H9 (cell line): ENCODE data around the gene CSTF3. TPM values are rescaled to one million over a fixed set of nuclear protein-coding genes. Genes with fewer than 3 reads are reported as not detected.

ENCODE experiments used
- DNase-seq: peaks from one replicate; pipeline ENCODE4 v3.0.0-alpha.2; 2017
- H2AFZ ChIP-seq: one replicate; pipeline ENCODE4 v1.6.1; 2013; ENCODE audit warnings: mild to moderate bottlenecking, low read length, control low read depth, moderate library complexity
- H2AK5ac ChIP-seq: 2 replicates; pipeline ENCODE4 v1.6.1; 2013; ENCODE audit warnings: low read length, control low read depth, mixed read lengths; ENCODE audit not compliant: insufficient read length
- H2BK120ac ChIP-seq: one replicate; pipeline ENCODE4 v1.6.1; 2013; ENCODE audit warnings: low read depth, mild to moderate bottlenecking, low read length, control low read depth, inconsistent platforms; ENCODE audit not compliant: poor library complexity, severe bottlenecking
- H2BK12ac ChIP-seq: 2 replicates; pipeline ENCODE4 v1.6.1; 2013; ENCODE audit warnings: low read length, control low read depth, mixed read lengths, low read depth; ENCODE audit not compliant: insufficient read length
- H2BK15ac ChIP-seq: 2 replicates; pipeline ENCODE4 v1.6.1; 2013; ENCODE audit warnings: low read depth, low read length, control low read depth
- H2BK20ac ChIP-seq: one replicate; pipeline ENCODE4 v1.6.1; 2013; ENCODE audit warnings: low read depth, mild to moderate bottlenecking, low read length, control low read depth, inconsistent platforms; ENCODE audit not compliant: poor library complexity, severe bottlenecking
- H2BK5ac ChIP-seq: 2 replicates; pipeline ENCODE4 v1.6.1; 2013; ENCODE audit warnings: low read length, control low read depth, mixed read lengths; ENCODE audit not compliant: insufficient read length
- H3K14ac ChIP-seq: 2 replicates; pipeline ENCODE4 v1.6.1; 2013; ENCODE audit warnings: low read length, control low read depth; ENCODE audit not compliant: insufficient read depth
- H3K18ac ChIP-seq: 2 replicates; pipeline ENCODE4 v1.6.1; 2013; ENCODE audit warnings: low read depth, mild to moderate bottlenecking, mixed read lengths, low read length, control low read depth; ENCODE audit not compliant: insufficient read length
- H3K23ac ChIP-seq: 2 replicates; pipeline ENCODE4 v1.6.1; 2013; ENCODE audit warnings: low read length, control low read depth, mixed read lengths, low read depth; ENCODE audit not compliant: insufficient read length
- H3K23me2 ChIP-seq: 2 replicates; pipeline ENCODE4 v1.6.1; 2013; ENCODE audit warnings: low read depth, mild to moderate bottlenecking, mixed read lengths, low read length, control low read depth; ENCODE audit not compliant: insufficient read length, poor library complexity, severe bottlenecking
- H3K27ac ChIP-seq: 2 replicates; pipeline ENCODE4 v1.5.1; 2013; ENCODE audit warnings: low read length, control low read depth, mixed read lengths, low read depth; ENCODE audit not compliant: insufficient read length
- H3K27me3 ChIP-seq: 2 replicates; pipeline ENCODE4 v1.6.1; 2013; ENCODE audit warnings: low read length, control low read depth, inconsistent platforms; ENCODE audit not compliant: insufficient read depth
- H3K4ac ChIP-seq: 2 replicates; pipeline ENCODE4 v1.6.1; 2013; ENCODE audit warnings: low read depth, mild to moderate bottlenecking, control low read depth, inconsistent platforms, low read length, moderate library complexity
- H3K4me1 ChIP-seq: 2 replicates; pipeline ENCODE4 v1.6.1; 2013; ENCODE audit warnings: low read length, control low read depth, inconsistent platforms; ENCODE audit not compliant: insufficient read depth
- H3K4me2 ChIP-seq: 2 replicates; pipeline ENCODE4 v1.6.1; 2013; ENCODE audit warnings: low read length, control low read depth, mixed read lengths; ENCODE audit not compliant: insufficient read length, insufficient read depth
- H3K56ac ChIP-seq: 2 replicates; pipeline ENCODE4 v1.6.1; 2013; ENCODE audit warnings: low read depth, mild to moderate bottlenecking, mixed read lengths, low read length, control low read depth; ENCODE audit not compliant: insufficient read length
- H3K79me1 ChIP-seq: 2 replicates; pipeline ENCODE4 v1.6.1; 2013; ENCODE audit warnings: low read depth, mild to moderate bottlenecking, moderate library complexity, low read length, control low read depth, inconsistent platforms; ENCODE audit not compliant: insufficient read depth, poor library complexity, severe bottlenecking
- H3K79me2 ChIP-seq: 2 replicates; pipeline ENCODE4 v1.6.1; 2013; ENCODE audit warnings: low read length, control low read depth, inconsistent platforms; ENCODE audit not compliant: insufficient read depth
- H3K9ac ChIP-seq: 2 replicates; pipeline ENCODE4 v1.6.1; 2013; ENCODE audit warnings: low read length, control low read depth, mixed read lengths; ENCODE audit not compliant: insufficient read length; ENCODE audit errors: extremely low read depth
- H3K9me3 ChIP-seq: one replicate; pipeline ENCODE4 v1.6.1; 2013; ENCODE audit warnings: low read depth, low read length, inconsistent platforms; ENCODE audit not compliant: control insufficient read depth
- H3T11ph ChIP-seq: one replicate; pipeline ENCODE4 v1.6.1; 2013; ENCODE audit warnings: mild to moderate bottlenecking, low read length, control low read depth, inconsistent platforms
- H4K20me1 ChIP-seq: one replicate; pipeline ENCODE4 v1.6.1; 2013; ENCODE audit not compliant: control insufficient read depth, insufficient read length, insufficient read depth
- H4K5ac ChIP-seq: 2 replicates; pipeline ENCODE4 v1.6.1; 2013; ENCODE audit warnings: low read depth, mild to moderate bottlenecking, mixed read lengths, low read length, control low read depth; ENCODE audit not compliant: insufficient read length
- H4K8ac ChIP-seq: replicated peaks from 2 replicates; pipeline ENCODE4 v1.6.1; 2013; ENCODE audit warnings: low read length, control low read depth, mixed read lengths, low read depth; ENCODE audit not compliant: insufficient read length
- H4K91ac ChIP-seq: 2 replicates; pipeline ENCODE4 v1.6.1; 2013; ENCODE audit warnings: low read depth, mild to moderate bottlenecking, moderate library complexity, mixed read lengths, low read length, control low read depth; ENCODE audit not compliant: insufficient read length
- H3K27ac Mint-ChIP-seq, 3 experiments: 2 replicates in 2 of 3; 3 replicates in 1 of 3; pipeline ENCODE4 v1.8.0; 2020 to 2021; ENCODE audit warnings: mixed read lengths in 3 of 3, mild to moderate bottlenecking in 1 of 3, moderate library complexity in 1 of 3
- H3K27me3 Mint-ChIP-seq: 2 replicates; pipeline ENCODE4 v1.8.0; 2021; ENCODE audit warnings: low read depth, mild to moderate bottlenecking, moderate library complexity, mixed read lengths
- H3K36me3 Mint-ChIP-seq, 3 experiments: 2 replicates in 2 of 3; 3 replicates in 1 of 3; pipeline ENCODE4 v1.8.0; 2020 to 2021; ENCODE audit warnings: low read depth in 3 of 3, mixed read lengths in 3 of 3; ENCODE audit not compliant: insufficient read depth in 1 of 3
- H3K4me1 Mint-ChIP-seq, 2 experiments: 2 replicates each; pipeline ENCODE4 v1.8.0; 2020; ENCODE audit warnings: mixed read lengths in 2 of 2
- H3K4me3 Mint-ChIP-seq, 2 experiments: 2 replicates in 1 of 2; 3 replicates in 1 of 2; pipeline ENCODE4 v1.8.0; 2020 to 2021; ENCODE audit warnings: mild to moderate bottlenecking in 2 of 2, mixed read lengths in 2 of 2, moderate library complexity in 1 of 2
- H3K9me3 Mint-ChIP-seq, 2 experiments: 2 replicates in 1 of 2; 3 replicates in 1 of 2; pipeline ENCODE4 v1.8.0; 2020; ENCODE audit warnings: mild to moderate bottlenecking in 2 of 2, mixed read lengths in 2 of 2, moderate library complexity in 1 of 2
- whole genome bisulfite sequencing: extraction: QIAGEN DNeasy Blood & Tissue Kit; methylation state at CpG from one replicate; pipeline ENCODE4 v1.1.7; 2013; ENCODE audit warnings: missing lambda C conversion rate, low lambda C conversion rate, mixed read lengths; ENCODE audit not compliant: insufficient read length; ENCODE audit errors: extremely low coverage; 5-methylcytosine and 5-hydroxymethylcytosine counted together
- total RNA-seq: library from RNA; stranded (reverse); gene quantifications from 2 replicates; pipeline ENCODE4 v1.2.1, GENCODE V29; 2021
- TF ChIP-seq, protein P1 (sequence below): fragments of 200-600 bp; sonication (generic); conservative IDR thresholded peaks from 3 replicates; pipeline ENCODE4 v1.8.0; 2021; ENCODE audit warnings: antibody characterized with exemption, mild to moderate bottlenecking

CSTF3 gene
- total RNA-seq, 1 experiment from 2014 or later, result 41.5 TPM

GRCh38 chr11:33039274-33040032 is 121.8 kb downstream of the CSTF3 start, which contains the start of gene TCP11L1:
Gene TCP11L1 (plus strand): TSS chr11:33039572. CDS start chr11:33043774, 4,202 bp downstream.
- H3K18ac ChIP-seq, result peak within 1 kb of the TSS; percentile 94
- no peaks in the 10 kb centered on the region for H4K20me1 ChIP-seq
- no CpG with 5 or more reads among the region's 84 CpGs for WGBS
- H3K9ac ChIP-seq, result peak within 1 kb of the TSS; percentile 84
- H3K27ac ChIP-seq, result peak within 1 kb of the TSS; percentile 44
- Mint-ChIP-seq H3K4me1 (peaks cover 11 to 12% of the 10 kb centered on the region in 2 experiments), H3K36me3 (peaks cover 6 to 11% (median 10%) of the 10 kb centered on the region in 3 experiments; a peak in 6 of 7 replicates), H3K27ac (peak within 1 kb of the TSS; percentile 97 to 99 (median 97)), H3K27me3 (no peaks in the 10 kb centered on the region), H3K9me3 (no peaks in the 10 kb centered on the region), H3K4me3 (peak within 1 kb of the TSS; percentile 77 to 90)
- TF ChIP-seq, protein P1, sequence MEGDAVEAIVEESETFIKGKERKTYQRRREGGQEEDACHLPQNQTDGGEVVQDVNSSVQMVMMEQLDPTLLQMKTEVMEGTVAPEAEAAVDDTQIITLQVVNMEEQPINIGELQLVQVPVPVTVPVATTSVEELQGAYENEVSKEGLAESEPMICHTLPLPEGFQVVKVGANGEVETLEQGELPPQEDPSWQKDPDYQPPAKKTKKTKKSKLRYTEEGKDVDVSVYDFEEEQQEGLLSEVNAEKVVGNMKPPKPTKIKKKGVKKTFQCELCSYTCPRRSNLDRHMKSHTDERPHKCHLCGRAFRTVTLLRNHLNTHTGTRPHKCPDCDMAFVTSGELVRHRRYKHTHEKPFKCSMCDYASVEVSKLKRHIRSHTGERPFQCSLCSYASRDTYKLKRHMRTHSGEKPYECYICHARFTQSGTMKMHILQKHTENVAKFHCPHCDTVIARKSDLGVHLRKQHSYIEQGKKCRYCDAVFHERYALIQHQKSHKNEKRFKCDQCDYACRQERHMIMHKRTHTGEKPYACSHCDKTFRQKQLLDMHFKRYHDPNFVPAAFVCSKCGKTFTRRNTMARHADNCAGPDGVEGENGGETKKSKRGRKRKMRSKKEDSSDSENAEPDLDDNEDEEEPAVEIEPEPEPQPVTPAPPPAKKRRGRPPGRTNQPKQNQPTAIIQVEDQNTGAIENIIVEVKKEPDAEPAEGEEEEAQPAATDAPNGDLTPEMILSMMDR, result no peak
- no peak within 1 kb of the TSS for H4K91ac ChIP-seq
- peak within 1 kb of the TSS; percentile 1 for H4K5ac ChIP-seq
- H3K23me2 ChIP-seq, result peaks cover 5% of the 10 kb centered on the region
- DNase-seq, result peak; percentile 95
- no peaks in the 10 kb centered on the region for H3K9me3 ChIP-seq
- no peaks in the 10 kb centered on the region for H3K79me2 ChIP-seq
- H3K23ac ChIP-seq, result no peak within 1 kb of the TSS
- H3T11ph ChIP-seq, result no peak within 1 kb of the TSS
- no peaks in the 10 kb centered on the region for H3K79me1 ChIP-seq
- no peaks in the 10 kb centered on the region for H3K27me3 ChIP-seq
- no peak within 1 kb of the TSS for H2BK12ac ChIP-seq
- H2BK20ac ChIP-seq, result no peak within 1 kb of the TSS
- no peak within 1 kb of the TSS for H2AFZ ChIP-seq
- H4K8ac ChIP-seq, result no peak within 1 kb of the TSS
- no peak within 1 kb of the TSS for H3K56ac ChIP-seq
- H3K4ac ChIP-seq, result no peak within 1 kb of the TSS
- H3K14ac ChIP-seq, result peak within 1 kb of the TSS; percentile 90
- no peaks in the 10 kb centered on the region; the same call in 1 of the 2 replicates for H3K4me1 ChIP-seq
- H2BK15ac ChIP-seq, result no peak within 1 kb of the TSS; the same call in 1 of the 2 replicates
- H2AK5ac ChIP-seq, result no peak within 1 kb of the TSS
- peak within 1 kb of the TSS; percentile 2 for H2BK5ac ChIP-seq
- H3K4me2 ChIP-seq, result peak within 1 kb of the TSS; percentile 92
- no peak within 1 kb of the TSS for H2BK120ac ChIP-seq
